Hepatocyte (in vitro differentiated cells): Measurements from ENCODE around the gene TAL1.

ENCODE experiments used
- CTCF ChIP-seq: fragments of 200-600 bp; sonication (generic); IDR thresholded peaks from 2 replicates; pipeline ENCODE4 v1.5.1; 2016; ENCODE audit warnings: antibody characterized with exemption, mild to moderate bottlenecking; ENCODE audit not compliant: poor library complexity
- EZH2 ChIP-seq: fragments of 200-600 bp; sonication (generic); IDR thresholded peaks from 2 replicates; pipeline ENCODE4 v1.6.1; 2016; ENCODE audit warnings: antibody characterized with exemption, mild to moderate bottlenecking, borderline replicate concordance
- EZH2phosphoT487 ChIP-seq: fragments of 200-600 bp; sonication (generic); IDR thresholded peaks from one replicate; pipeline ENCODE4 v1.6.1; 2018; ENCODE audit warnings: antibody characterized with exemption, mild to moderate bottlenecking, low read depth, moderate library complexity; ENCODE audit not compliant: unreplicated experiment, severe bottlenecking

- TF ChIP-seq CTCF (no peak), EZH2 (no peak), EZH2phosphoT487 (no peak)
Measured at GRCh38 chr1:47187231-47187925, 44.6 kb downstream of the TAL1 start.
